ENCODE measurements around the gene NUDT22. TPM values are rescaled to one million over a fixed set of nuclear protein-coding genes. Genes with fewer than 3 reads are reported as not detected.

Gene NUDT22
- total RNA-seq, 1 donor from 2014 or later, result 40.7 TPM

- peak overlapping the region; percentile 57 for H2AFZ ChIP-seq (ENCODE audit: low read depth, low read length)
- H3K9me3 Mint-ChIP-seq (ENCODE audit: unreplicated experiment), result no peaks in the 10 kb centered on the region
- peaks cover 31% of the 10 kb centered on the region for H3K4me1 ChIP-seq (ENCODE audit: insufficient read depth, low read length)
Observed at GRCh38 chr11:64229744-64230170, 3.7 kb downstream of the NUDT22 start.

GRCh38 chr11:64230171-64230984 lies 4.3 kb downstream of the NUDT22 start, which contains the start of gene DNAJC4:
TSS of gene DNAJC4 (plus strand) at chr11:64230548. CDS start at chr11:64230855, 307 bp downstream.
- peaks cover 10% of the 10 kb centered on the region for H3K4me1 Mint-ChIP-seq (ENCODE audit: low read depth, unreplicated experiment)
- peak within 1 kb of the TSS; percentile 85 for H3K4me3 Mint-ChIP-seq (ENCODE audit: unreplicated experiment)
- peak within 1 kb of the TSS; percentile 53 for H3K27ac Mint-ChIP-seq (ENCODE audit: unreplicated experiment)
- peak within 1 kb of the TSS; percentile 85 for H3K9ac ChIP-seq (ENCODE audit: low read length)
- DNase-seq (ENCODE audit: low read depth) (peak; percentile 76), FAIRE-seq (no peak)
- H3K4me3 ChIP-seq (ENCODE audit: insufficient read depth, low read depth, low read length), result peak within 1 kb of the TSS; percentile 74
- H4K20me1 ChIP-seq (ENCODE audit: insufficient read depth, low read length), result peaks cover 6% of the 10 kb centered on the region
- TF ChIP-seq EZH2 (IDR thresholded peaks at IDR 0.05; ENCODE audit: insufficient read depth, low read length) (no peak), CTCF (IDR thresholded peaks at IDR 0.05; ENCODE audit: insufficient read depth, low read depth, low read length) (no peak)
- H3K27me3 ChIP-seq (ENCODE audit: insufficient read depth, low read length), result no peaks in the 10 kb centered on the region
- no peaks in the 10 kb centered on the region for H3K36me3 ChIP-seq (ENCODE audit: insufficient read depth, low read length)
- no peaks in the 10 kb centered on the region for H3K27me3 Mint-ChIP-seq (ENCODE audit: low read depth, unreplicated experiment)
- peaks cover 31% of the 10 kb centered on the region for H3K79me2 ChIP-seq (ENCODE audit: insufficient read depth, low read length)
- H3K27ac ChIP-seq (ENCODE audit: low read depth, low read length), result peak within 1 kb of the TSS; percentile 56
- no peaks in the 10 kb centered on the region for H3K36me3 Mint-ChIP-seq (ENCODE audit: low read depth, unreplicated experiment)
- peak within 1 kb of the TSS; percentile 100 for H3K4me2 ChIP-seq (ENCODE audit: low read length)
- H3K4me1 ChIP-seq (ENCODE audit: insufficient read depth, low read length), result peaks cover 32% of the 10 kb centered on the region
- peak within 1 kb of the TSS; percentile 84 for H2AFZ ChIP-seq (ENCODE audit: low read depth, low read length)
- H3K9me3 Mint-ChIP-seq (ENCODE audit: unreplicated experiment), result no peaks in the 10 kb centered on the region
- no peaks in the 10 kb centered on the region for H3K9me3 ChIP-seq (ENCODE audit: insufficient read depth, low read depth, low read length)

More at GRCh38 chr11:64229744-64230170, 3.7 kb downstream of the NUDT22 start:
- TF ChIP-seq EZH2 (IDR thresholded peaks at IDR 0.05; ENCODE audit: insufficient read depth, low read length) (no peak), CTCF (IDR thresholded peaks at IDR 0.05; ENCODE audit: insufficient read depth, low read depth, low read length) (no peak)
- DNase-seq (ENCODE audit: low read depth) (no peak), FAIRE-seq (no peak)
- H3K27me3 Mint-ChIP-seq (ENCODE audit: low read depth, unreplicated experiment), result no peaks in the 10 kb centered on the region
- Histone ChIP-seq H3K27me3 (ENCODE audit: insufficient read depth, low read length) (no peaks in the 10 kb centered on the region), H3K9me3 (ENCODE audit: insufficient read depth, low read depth, low read length) (no peaks in the 10 kb centered on the region), H3K27ac (ENCODE audit: low read depth, low read length) (no peak overlapping the region), H3K9ac (ENCODE audit: low read length) (peak overlapping the region; percentile 85), H4K20me1 (ENCODE audit: insufficient read depth, low read length) (peaks cover 3% of the 10 kb centered on the region), H3K36me3 (ENCODE audit: insufficient read depth, low read length) (no peaks in the 10 kb centered on the region), H3K79me2 (ENCODE audit: insufficient read depth, low read length) (peaks cover 32% of the 10 kb centered on the region), H3K4me3 (ENCODE audit: insufficient read depth, low read depth, low read length) (peak overlapping the region; percentile 74), H3K4me2 (ENCODE audit: low read length) (peak overlapping the region; percentile 100)
- H3K4me3 Mint-ChIP-seq (ENCODE audit: unreplicated experiment), result peak overlapping the region; percentile 85
- H3K4me1 Mint-ChIP-seq (ENCODE audit: low read depth, unreplicated experiment), result peaks cover 11% of the 10 kb centered on the region
- H3K27ac Mint-ChIP-seq (ENCODE audit: unreplicated experiment), result peak overlapping the region; percentile 53
- H3K36me3 Mint-ChIP-seq (ENCODE audit: low read depth, unreplicated experiment), result no peaks in the 10 kb centered on the region

- Mint-ChIP-seq H3K27me3 (ENCODE audit: low read depth, unreplicated experiment) (no peaks in the 10 kb centered on the region), H3K4me3 (ENCODE audit: unreplicated experiment) (peak overlapping the region; percentile 85), H3K27ac (ENCODE audit: unreplicated experiment) (peak overlapping the region; percentile 34), H3K4me1 (ENCODE audit: low read depth, unreplicated experiment) (peaks cover 10% of the 10 kb centered on the region), H3K36me3 (ENCODE audit: low read depth, unreplicated experiment) (no peaks in the 10 kb centered on the region), H3K9me3 (ENCODE audit: unreplicated experiment) (no peaks in the 10 kb centered on the region)
- Histone ChIP-seq H3K4me1 (ENCODE audit: insufficient read depth, low read length) (peaks cover 33% of the 10 kb centered on the region), H3K9ac (ENCODE audit: low read length) (peak overlapping the region; percentile 85), H3K36me3 (ENCODE audit: insufficient read depth, low read length) (no peaks in the 10 kb centered on the region), H3K9me3 (ENCODE audit: insufficient read depth, low read depth, low read length) (no peaks in the 10 kb centered on the region), H3K4me3 (ENCODE audit: insufficient read depth, low read depth, low read length) (peak overlapping the region; percentile 74), H3K4me2 (ENCODE audit: low read length) (peak overlapping the region; percentile 100), H2AFZ (ENCODE audit: low read depth, low read length) (peak overlapping the region; percentile 84), H3K27ac (ENCODE audit: low read depth, low read length) (no peak overlapping the region), H4K20me1 (ENCODE audit: insufficient read depth, low read length) (peaks cover 12% of the 10 kb centered on the region), H3K79me2 (ENCODE audit: insufficient read depth, low read length) (peaks cover 27% of the 10 kb centered on the region), H3K27me3 (ENCODE audit: insufficient read depth, low read length) (no peaks in the 10 kb centered on the region)
- TF ChIP-seq EZH2 (IDR thresholded peaks at IDR 0.05; ENCODE audit: insufficient read depth, low read length) (no peak), CTCF (IDR thresholded peaks at IDR 0.05; ENCODE audit: insufficient read depth, low read depth, low read length) (no peak)
- DNase-seq (ENCODE audit: low read depth) (no peak), FAIRE-seq (no peak)
Observed at GRCh38 chr11:64230985-64231365, 4.9 kb downstream of the NUDT22 start.
